GM20000 (cell line): ENCODE data around the gene MRPL54.

Source experiments
- DNase-seq: peaks from one replicate; pipeline ENCODE4 v3.0.0; 2012; ENCODE audit warnings: low spot score
- CTCF ChIP-seq: IDR thresholded peaks from 2 replicates; pipeline ENCODE4 v1.5.1; 2012; ENCODE audit warnings: mild to moderate bottlenecking, control low read depth; ENCODE audit errors: extremely low read depth, missing control alignments

Gene MRPL54

GRCh38 chr19:3790941-3791340 is 28.5 kb downstream of the MRPL54 start:
- TF ChIP-seq CTCF, result no peak
- DNase-seq, result no peak

GRCh38 chr19:3792114-3792513 is 29.6 kb downstream of the MRPL54 start:
- TF ChIP-seq CTCF, result no peak
- no peak for DNase-seq

DNA sequence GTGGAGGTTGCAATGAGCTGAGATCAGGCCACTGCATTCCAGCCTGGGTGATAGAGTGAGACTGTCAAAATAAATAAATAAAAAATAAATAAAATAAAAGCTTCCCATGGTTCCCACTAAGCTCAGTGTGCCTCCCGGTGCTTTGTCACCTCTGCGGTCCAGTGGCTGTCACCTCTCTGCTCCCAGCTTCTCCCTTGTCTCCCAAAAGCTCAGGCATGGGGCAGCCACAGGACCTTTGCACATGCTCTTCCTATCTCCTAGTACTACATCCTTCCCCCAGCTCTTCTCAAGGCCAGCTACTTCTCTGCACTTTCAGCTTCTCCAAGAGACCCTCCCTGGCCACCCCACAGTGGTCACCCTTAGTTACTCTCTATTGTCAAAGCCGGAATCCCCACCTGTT is 31.3 kb downstream of the MRPL54 start:
- no peak for DNase-seq
- TF ChIP-seq CTCF, result no peak

- TF ChIP-seq CTCF, result no peak
Measured at GRCh38 chr19:3796358-3796757, 33.9 kb downstream of the MRPL54 start.

GRCh38 chr19:3798137-3798536 is 35.7 kb downstream of the MRPL54 start:
- no peak for TF ChIP-seq CTCF
- no peak for DNase-seq

More at GRCh38 chr19:3796358-3796757, 33.9 kb downstream of the MRPL54 start:
- DNase-seq, result no peak

GRCh38 chr19:3800996-3801395 is 38.5 kb downstream of the MRPL54 start:
- DNase-seq, result no peak
- TF ChIP-seq CTCF, result no peak

DNA sequence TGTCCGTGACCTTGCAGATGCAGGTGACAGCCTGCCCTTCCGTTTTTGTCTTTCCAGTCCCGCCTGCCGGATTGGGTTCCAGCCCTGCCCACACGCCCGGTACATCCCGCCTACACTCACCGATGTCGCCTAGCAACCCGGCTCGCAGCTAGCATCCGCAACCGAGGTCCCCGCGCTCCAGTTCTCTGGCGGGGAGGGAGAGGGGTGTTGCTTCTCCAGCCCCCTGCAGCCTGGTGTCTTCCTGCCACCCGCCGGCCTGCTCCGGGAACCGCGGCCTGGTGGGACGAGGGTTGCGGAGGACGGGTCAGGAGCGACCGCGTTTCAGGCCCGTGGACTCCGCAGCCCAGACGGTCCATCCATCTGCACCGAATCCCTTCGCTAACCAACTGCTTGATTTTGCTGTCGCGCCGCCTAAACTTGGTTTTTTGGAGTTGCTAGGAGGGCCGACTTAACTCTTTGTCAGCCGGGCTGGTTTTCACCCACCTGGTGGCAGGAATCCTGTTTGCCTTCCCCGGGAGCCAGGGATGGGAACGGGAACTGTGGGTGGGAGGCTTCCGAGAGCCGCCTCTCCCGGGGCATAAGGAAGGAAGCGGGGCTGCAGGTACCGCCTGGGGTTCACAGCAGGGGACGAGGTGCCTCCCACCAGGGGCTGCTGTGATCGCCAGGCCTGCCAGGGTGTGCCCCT is 39.1 kb downstream of the MRPL54 start:
- DNase-seq, result no peak
- TF ChIP-seq CTCF, result no peak
